ENCODE results near the gene TFF3.

GRCh38 chr21:42362198-42362597, 47.0 kb upstream of the TFF3 start:
- TF ChIP-seq CTCF (IDR thresholded peaks at IDR 0.05) (no peak), POLR2A (IDR thresholded peaks at IDR 0.05) (no peak), POLR2AphosphoS5 (IDR thresholded peaks at IDR 0.05) (no peak)

Measured in transverse colon (tissue), 4 donors.